ENCODE data around the gene PLEKHG3.

Gene PLEKHG3

GRCh38 chr14:64782196-64782595 is 78.0 kb downstream of the PLEKHG3 start:
- Histone ChIP-seq H3K36me3 (ENCODE audit: control insufficient read depth, insufficient read depth, low read length) (no peaks in the 10 kb centered on the region), H3K27me3 (ENCODE audit: control insufficient read depth, insufficient read depth, low read length) (no peaks in the 10 kb centered on the region), H3K4me2 (ENCODE audit: low read length) (no peak overlapping the region), H3K79me2 (no peaks in the 10 kb centered on the region), H3K9me3 (ENCODE audit: control insufficient read depth, low read length) (no peaks in the 10 kb centered on the region), H3K9ac (no peak overlapping the region), H3K4me1 (peaks cover 13% of the 10 kb centered on the region), H3K4me3 (ENCODE audit: low read depth, low read length) (no peak overlapping the region), H3K27ac (no peak overlapping the region), H2AFZ (no peak overlapping the region)
- TF ChIP-seq CTCF (IDR thresholded peaks at IDR 0.05): no peak

GRCh38 chr14:64784006-64784405 is 79.8 kb downstream of the PLEKHG3 start:
- no peaks in the 10 kb centered on the region for H3K79me2 ChIP-seq
- H3K27me3 ChIP-seq (ENCODE audit: control insufficient read depth, insufficient read depth, low read length): no peaks in the 10 kb centered on the region
- no peaks in the 10 kb centered on the region for H3K36me3 ChIP-seq (ENCODE audit: control insufficient read depth, insufficient read depth, low read length)
- no peaks in the 10 kb centered on the region for H3K9me3 ChIP-seq (ENCODE audit: control insufficient read depth, low read length)
- H3K4me1 ChIP-seq: peaks cover 5% of the 10 kb centered on the region
- TF ChIP-seq CTCF (IDR thresholded peaks at IDR 0.05): no peak
- no peak overlapping the region for H3K4me2 ChIP-seq (ENCODE audit: low read length)
- no peak overlapping the region for H3K9ac ChIP-seq
- H2AFZ ChIP-seq: no peak overlapping the region
- no peak overlapping the region for H3K27ac ChIP-seq
- H3K4me3 ChIP-seq (ENCODE audit: low read depth, low read length): no peak overlapping the region

- Histone ChIP-seq H3K4me2 (ENCODE audit: low read length) (no peak overlapping the region), H3K4me3 (ENCODE audit: low read depth, low read length) (no peak overlapping the region), H3K27me3 (ENCODE audit: control insufficient read depth, insufficient read depth, low read length) (no peaks in the 10 kb centered on the region), H3K4me1 (peaks cover 5% of the 10 kb centered on the region), H2AFZ (no peak overlapping the region), H3K9me3 (ENCODE audit: control insufficient read depth, low read length) (no peaks in the 10 kb centered on the region), H3K9ac (no peak overlapping the region), H3K27ac (no peak overlapping the region), H3K79me2 (no peaks in the 10 kb centered on the region), H3K36me3 (ENCODE audit: control insufficient read depth, insufficient read depth, low read length) (no peaks in the 10 kb centered on the region)
- TF ChIP-seq CTCF (IDR thresholded peaks at IDR 0.05): no peak
Measured at GRCh38 chr14:64786296-64787149, 82.3 kb downstream of the PLEKHG3 start.

GRCh38 chr14:64787619-64788018 is 83.4 kb downstream of the PLEKHG3 start:
- no peaks in the 10 kb centered on the region for H3K9me3 ChIP-seq (ENCODE audit: control insufficient read depth, low read length)
- no peak overlapping the region for H2AFZ ChIP-seq
- no peaks in the 10 kb centered on the region for H3K79me2 ChIP-seq
- H3K27ac ChIP-seq: no peak overlapping the region
- no peak overlapping the region for H3K9ac ChIP-seq
- no peak for TF ChIP-seq CTCF (IDR thresholded peaks at IDR 0.05)
- H3K4me2 ChIP-seq (ENCODE audit: low read length): no peak overlapping the region
- H3K4me3 ChIP-seq (ENCODE audit: low read depth, low read length): no peak overlapping the region
- H3K36me3 ChIP-seq (ENCODE audit: control insufficient read depth, insufficient read depth, low read length): no peaks in the 10 kb centered on the region
- peaks cover 5% of the 10 kb centered on the region for H3K4me1 ChIP-seq
- no peaks in the 10 kb centered on the region for H3K27me3 ChIP-seq (ENCODE audit: control insufficient read depth, insufficient read depth, low read length)

- H3K4me2 ChIP-seq (ENCODE audit: low read length): no peak overlapping the region
- no peak overlapping the region for H3K9ac ChIP-seq
- no peaks in the 10 kb centered on the region for H3K36me3 ChIP-seq (ENCODE audit: control insufficient read depth, insufficient read depth, low read length)
- no peaks in the 10 kb centered on the region for H3K79me2 ChIP-seq
- no peak overlapping the region for H2AFZ ChIP-seq
- H3K27me3 ChIP-seq (ENCODE audit: control insufficient read depth, insufficient read depth, low read length): no peaks in the 10 kb centered on the region
- TF ChIP-seq CTCF (IDR thresholded peaks at IDR 0.05): no peak
- H3K9me3 ChIP-seq (ENCODE audit: control insufficient read depth, low read length): no peaks in the 10 kb centered on the region
- no peak overlapping the region for H3K4me3 ChIP-seq (ENCODE audit: low read depth, low read length)
- no peak overlapping the region for H3K27ac ChIP-seq
- H3K4me1 ChIP-seq: peaks cover 5% of the 10 kb centered on the region
Measured at GRCh38 chr14:64788706-64789105, 84.5 kb downstream of the PLEKHG3 start.

Measured in parathyroid adenoma (tissue), 2 donors.